ENCODE results near the gene STS.
A peak's percentile ranks its signal among the peaks of the same experiment; 100 is the strongest.

Gene STS

GRCh38 chrX:7147413-7147977 is at the start of gene STS:
STS (plus strand) TSS chrX:7147712; CDS start chrX:7253200, 105,488 bp downstream.
- peak; percentile 23 to 38 for DNase-seq

GRCh38 chrX:7100022-7100421 is 47.5 kb upstream of the STS start:
- no peak for DNase-seq

DNA sequence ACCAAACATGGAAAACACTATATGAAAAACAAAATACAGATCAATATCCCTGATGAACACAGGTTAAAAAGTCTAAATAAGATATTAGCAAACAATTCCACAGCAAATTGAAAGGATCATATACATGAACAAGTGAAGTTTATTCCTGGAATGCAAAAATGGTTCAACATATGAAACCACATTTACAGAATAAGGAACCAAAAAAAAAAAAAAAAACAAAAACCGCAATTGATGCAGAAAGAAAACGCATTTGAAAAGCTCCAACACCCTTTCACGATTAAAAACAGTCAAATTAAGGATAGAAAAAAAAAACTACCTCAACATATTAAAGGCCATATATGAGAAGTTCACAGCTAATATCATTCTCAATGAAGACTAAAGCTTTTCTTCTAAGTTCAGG is 45.4 kb upstream of the STS start:
- no peak for DNase-seq

- no peak for DNase-seq
Observed at GRCh38 chrX:7106649-7107048, 40.9 kb upstream of the STS start.

DNA sequence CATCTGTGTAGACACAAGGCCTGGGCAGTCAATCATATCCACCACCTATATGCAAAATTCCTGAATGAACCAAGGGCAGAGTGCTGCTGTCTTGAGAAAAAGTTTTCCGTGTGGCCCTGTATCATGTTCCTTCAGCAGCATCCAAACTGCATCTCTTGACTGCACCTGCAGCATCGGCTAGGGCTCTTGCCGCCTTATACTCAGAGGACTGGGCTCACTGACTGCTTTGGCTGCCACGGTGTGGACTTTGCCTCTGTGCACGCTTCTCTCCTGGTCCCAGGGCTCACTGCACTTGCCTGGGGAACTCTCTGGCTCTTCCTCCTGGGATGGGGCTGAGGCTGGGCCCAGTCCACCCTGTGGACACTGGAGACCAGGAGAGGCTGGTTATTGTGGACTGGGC is 39.5 kb upstream of the STS start:
- no peak for DNase-seq

- DNase-seq: no peak
Observed at GRCh38 chrX:7109049-7109531, 38.4 kb upstream of the STS start.

- DNase-seq: no peak
Observed at GRCh38 chrX:7109838-7110793, 37.4 kb upstream of the STS start.

- DNase-seq: no peak
Observed at GRCh38 chrX:7110821-7111276, 36.7 kb upstream of the STS start.

GRCh38 chrX:7111518-7111917 is 36.0 kb upstream of the STS start:
- DNase-seq: no peak

- no peak for DNase-seq
Observed at GRCh38 chrX:7112071-7112470, 35.4 kb upstream of the STS start.

GRCh38 chrX:7115557-7115956 is 32.0 kb upstream of the STS start:
- no peak for DNase-seq

DNA sequence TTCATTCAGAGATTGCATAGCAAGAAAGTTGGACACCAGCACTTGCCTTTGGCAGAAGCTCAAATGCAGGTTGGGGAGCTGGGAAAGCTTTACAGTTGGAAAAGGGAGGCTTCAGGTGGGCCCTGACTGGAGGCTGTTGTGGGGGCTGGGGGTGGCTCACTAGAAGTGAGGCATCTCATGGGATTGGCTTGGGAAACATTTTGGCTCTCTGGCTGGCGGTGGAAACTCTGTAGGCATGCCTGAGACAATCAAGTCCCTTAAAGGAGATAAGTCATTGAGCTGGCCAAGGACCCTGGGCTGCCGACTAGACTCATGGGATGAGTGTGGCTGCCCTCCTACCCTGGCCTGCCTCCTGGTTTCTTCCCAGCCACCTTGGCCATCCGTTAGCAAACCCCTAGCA is 31.4 kb upstream of the STS start:
- no peak for DNase-seq

- DNase-seq: no peak
Observed at GRCh38 chrX:7117587-7117986, 29.9 kb upstream of the STS start.

DNA sequence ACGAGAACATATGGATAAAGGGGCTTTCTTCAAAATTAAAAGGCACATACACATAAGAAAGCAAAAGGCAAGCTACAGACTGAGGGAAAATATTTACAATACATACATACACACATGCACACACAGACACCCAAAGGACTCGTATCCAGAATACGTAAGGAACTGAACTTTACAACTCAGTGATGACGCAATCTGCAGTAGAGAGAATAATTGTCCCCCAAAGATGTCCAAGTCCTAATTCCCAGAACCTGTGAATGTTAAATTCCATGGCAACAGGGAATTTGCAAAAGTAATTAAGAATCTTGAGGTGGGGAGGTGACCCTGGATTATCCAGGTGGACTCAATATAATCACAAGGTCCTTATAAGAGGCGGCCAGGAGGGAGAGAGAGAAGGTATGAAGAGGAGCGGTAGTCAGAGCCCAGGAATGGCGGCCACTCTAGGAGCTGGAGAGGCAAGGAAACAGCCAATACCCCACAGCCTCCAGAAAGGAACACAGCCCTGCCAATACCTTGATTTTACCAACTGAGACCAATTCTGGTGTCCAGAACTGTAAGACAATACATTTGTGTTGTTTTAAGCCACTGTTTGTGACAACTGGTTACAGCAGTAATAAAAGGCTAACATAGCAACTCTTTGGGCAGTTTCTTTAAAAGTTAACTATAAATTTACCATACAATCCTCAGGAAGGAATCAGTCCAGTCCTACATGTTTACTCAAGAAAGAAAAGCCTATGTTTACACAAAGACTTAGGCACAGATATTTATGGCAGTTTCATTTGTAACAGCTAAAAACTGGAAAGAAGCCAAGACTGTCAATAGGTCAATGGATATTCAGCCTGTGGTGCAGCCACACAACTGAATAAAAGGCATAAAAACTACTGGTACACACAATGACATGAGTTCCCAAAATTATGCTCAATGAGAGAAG is 27.3 kb upstream of the STS start:
- DNase-seq: no peak

DNA sequence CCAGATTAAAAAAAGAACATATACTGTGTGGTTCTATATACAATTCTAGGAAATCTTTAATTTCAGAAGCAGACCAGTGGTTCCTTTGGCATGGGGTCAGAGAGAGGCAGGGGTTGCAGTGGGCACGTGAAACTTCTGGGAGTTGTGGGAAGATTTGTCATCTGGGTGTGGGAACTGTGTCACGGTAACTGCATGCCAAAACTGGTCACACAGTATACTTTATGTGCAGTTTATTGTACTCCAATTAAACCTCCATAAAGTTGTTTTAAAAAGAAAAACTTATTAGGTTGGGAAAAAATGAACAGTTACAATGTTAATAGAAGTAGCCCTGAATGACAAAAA is 26.7 kb upstream of the STS start:
- DNase-seq: no peak

DNA sequence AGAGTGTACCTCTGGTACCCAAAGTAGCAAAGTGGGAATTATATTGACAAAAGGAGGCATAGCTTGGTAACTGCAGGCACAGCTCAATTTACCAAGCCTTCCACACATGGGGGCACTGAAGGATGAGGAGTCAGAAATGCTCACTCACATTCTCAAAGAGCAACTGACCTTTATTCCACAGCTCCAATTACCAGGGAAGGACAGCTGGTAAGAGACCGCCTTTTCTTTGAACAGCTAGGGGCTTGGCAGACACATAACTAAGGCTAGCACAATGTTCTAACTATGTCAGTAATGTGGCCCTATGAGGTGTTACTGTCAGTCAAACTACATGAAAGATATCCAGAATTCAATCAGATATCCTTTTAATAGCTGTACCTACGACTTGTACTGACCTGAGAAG is 20.5 kb upstream of the STS start:
- DNase-seq: no peak

DNA sequence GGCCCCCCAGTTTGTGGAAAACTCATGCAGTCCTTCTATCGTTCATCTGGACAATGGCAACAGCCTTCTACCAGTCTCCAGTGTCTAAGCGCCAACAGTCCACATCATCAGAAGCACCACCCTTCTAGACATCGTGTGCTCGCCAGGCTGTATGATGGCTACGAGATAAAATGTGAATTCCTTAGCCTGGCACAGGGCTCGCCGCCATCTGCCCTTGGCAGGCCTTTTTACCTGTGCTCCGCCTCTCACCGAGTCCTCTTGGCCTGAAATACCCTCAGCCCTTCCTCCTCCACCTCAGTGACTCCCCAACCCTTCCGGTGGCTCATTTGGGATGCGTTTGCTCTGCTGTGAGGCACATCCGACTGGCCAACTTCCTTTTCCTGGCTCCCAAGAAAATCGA is 15.9 kb upstream of the STS start:
- no peak for DNase-seq

- peak in 1 of 2 experiments; percentile 7 for DNase-seq
Observed at GRCh38 chrX:7132335-7133049, 15.0 kb upstream of the STS start.

GRCh38 chrX:7133050-7133440 is 14.5 kb upstream of the STS start:
- no peak for DNase-seq

GRCh38 chrX:7134981-7135380 is 12.5 kb upstream of the STS start:
- DNase-seq: no peak

DNA sequence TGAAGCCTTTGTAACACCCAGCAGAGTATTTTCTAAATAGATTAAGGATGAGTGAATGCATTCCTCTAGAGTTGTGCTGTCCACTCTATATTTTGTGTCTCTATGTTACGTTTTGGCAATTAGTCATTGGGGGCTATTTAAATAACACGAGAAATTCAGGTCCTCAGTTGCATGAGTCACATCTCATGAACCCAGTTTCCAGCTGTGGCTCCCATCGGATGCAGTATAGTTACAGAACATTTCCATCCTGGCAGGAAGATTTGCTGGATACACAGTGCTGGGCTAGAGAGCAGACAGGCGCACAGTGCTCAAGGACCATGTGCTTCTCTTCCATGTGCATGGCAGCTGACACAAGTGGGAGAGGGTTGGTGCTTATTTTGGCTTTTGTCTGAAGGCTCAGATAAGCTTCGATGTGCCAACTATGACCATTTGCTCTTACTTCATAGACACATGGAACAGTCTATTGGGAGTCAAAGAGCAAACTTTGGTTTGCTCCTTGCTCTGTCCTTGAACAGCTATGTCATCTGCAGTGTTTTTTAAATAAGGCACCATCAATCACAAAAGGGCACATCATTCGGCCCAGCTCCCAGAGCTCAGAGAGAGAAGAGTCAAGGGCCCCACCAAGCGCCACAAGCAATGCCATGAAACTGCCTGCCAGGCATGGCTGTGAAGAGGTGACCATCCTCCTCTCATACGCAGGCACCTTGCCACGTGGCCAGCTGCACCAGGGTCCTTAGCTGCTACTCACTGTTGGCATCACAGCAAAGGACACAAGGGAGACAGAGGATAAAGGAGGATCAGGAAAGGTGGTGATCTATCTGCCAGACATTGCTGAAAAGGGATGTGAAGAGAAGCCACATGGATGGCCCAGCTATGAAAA is 8.1 kb upstream of the STS start:
- no peak for DNase-seq

DNA sequence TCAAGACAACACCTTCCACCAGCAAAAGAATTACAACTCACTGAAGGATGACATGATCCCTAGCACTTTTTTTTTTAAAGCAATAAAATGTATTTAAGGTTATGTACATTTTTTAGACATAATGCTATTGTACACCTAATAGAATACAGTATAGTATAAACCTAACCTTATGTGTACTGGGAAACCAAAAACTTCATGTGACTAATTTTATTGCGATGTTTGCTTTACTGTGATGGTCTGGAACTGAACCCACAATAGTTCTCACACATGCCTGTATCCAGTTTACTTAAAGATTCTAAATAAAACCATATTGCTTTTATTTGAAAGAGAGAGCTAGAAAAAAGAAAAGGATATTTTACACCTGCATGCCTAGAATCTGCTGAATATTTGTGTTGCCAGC is 4.4 kb upstream of the STS start:
- DNase-seq: no peak

All from stimulated activated CD4-positive, alpha-beta T cell treated with anti-CD3 and anti-CD28 coated beads, Interleukin-4, amount 100 ng/mL, for 4 hours (primary cell).